Ascending aorta (tissue), 2 donors: ENCODE results near the gene SLIT3. TPM values are rescaled to one million over a fixed set of nuclear protein-coding genes. Genes with fewer than 3 reads are reported as not detected.

Experiments
- DNase-seq, 2 donors: peaks; one replicate each; pipeline ENCODE4 v3.0.0-alpha.2; 2019; ENCODE audit warnings: low spot score in 2 of 2
- H3K27ac ChIP-seq, 2 donors: fragments of 200-600 bp; sonication (generic); one replicate each; pipeline ENCODE4 v1.5.1; 2016 to 2017; ENCODE audit warnings: mild to moderate bottlenecking in 1 of 2
- H3K27me3 ChIP-seq: fragments of 200-600 bp; sonication (generic); one replicate; pipeline ENCODE4 v1.5.1; 2017
- H3K36me3 ChIP-seq, 2 donors: fragments of 200-600 bp; sonication (generic); one replicate each; pipeline ENCODE4 v1.5.1; 2016
- H3K4me1 ChIP-seq, 2 donors: fragments of 200-600 bp; sonication (generic); one replicate each; pipeline ENCODE4 v1.5.1; 2016 to 2017; ENCODE audit warnings: mild to moderate bottlenecking in 1 of 2
- H3K4me3 ChIP-seq, 2 donors: fragments of 200-600 bp; sonication (generic); one replicate each; pipeline ENCODE4 v1.5.1; 2016 to 2017; ENCODE audit warnings: mild to moderate bottlenecking in 1 of 2
- H3K9me3 ChIP-seq, 2 donors: fragments of 200-600 bp; sonication (generic); one replicate each; pipeline ENCODE4 v1.5.1; 2016
- intact Hi-C: fragments of 100-400 bp; cut with DNase I; formaldehyde crosslinking; loops from one replicate; pipeline ENCODE4 v1.15.1; 2023
- total RNA-seq: library from RNA; depleted of rRNA; stranded (reverse); fragments of >200 nt; gene quantifications from one replicate; pipeline ENCODE4 v1.1.0, GENCODE V29; 2016
- TF ChIP-seq, protein P1 (sequence below), 3 experiments: fragments of 200-600 bp in 2 of 3; fragments of 450-650 bp in 1 of 3; sonication (generic) in 2 of 3; IDR thresholded peaks; one replicate each; pipeline ENCODE4 v1.5.1; 2016 to 2019; ENCODE audit warnings: antibody characterized with exemption in 3 of 3, mild to moderate bottlenecking in 1 of 3, moderate library complexity in 1 of 3

The SLIT3 gene
- total RNA-seq, 1 donor from 2014 or later, result 128 TPM

GRCh38 chr5:168734620-168735300 is 566.2 kb downstream of the SLIT3 start:
- no peaks in the 10 kb centered on the region for H3K9me3 ChIP-seq
- peaks cover 16 to 19% of the 10 kb centered on the region in 2 donors for H3K4me1 ChIP-seq
- DNase-seq, result peak; percentile 32 to 89
- TF ChIP-seq, protein P1, sequence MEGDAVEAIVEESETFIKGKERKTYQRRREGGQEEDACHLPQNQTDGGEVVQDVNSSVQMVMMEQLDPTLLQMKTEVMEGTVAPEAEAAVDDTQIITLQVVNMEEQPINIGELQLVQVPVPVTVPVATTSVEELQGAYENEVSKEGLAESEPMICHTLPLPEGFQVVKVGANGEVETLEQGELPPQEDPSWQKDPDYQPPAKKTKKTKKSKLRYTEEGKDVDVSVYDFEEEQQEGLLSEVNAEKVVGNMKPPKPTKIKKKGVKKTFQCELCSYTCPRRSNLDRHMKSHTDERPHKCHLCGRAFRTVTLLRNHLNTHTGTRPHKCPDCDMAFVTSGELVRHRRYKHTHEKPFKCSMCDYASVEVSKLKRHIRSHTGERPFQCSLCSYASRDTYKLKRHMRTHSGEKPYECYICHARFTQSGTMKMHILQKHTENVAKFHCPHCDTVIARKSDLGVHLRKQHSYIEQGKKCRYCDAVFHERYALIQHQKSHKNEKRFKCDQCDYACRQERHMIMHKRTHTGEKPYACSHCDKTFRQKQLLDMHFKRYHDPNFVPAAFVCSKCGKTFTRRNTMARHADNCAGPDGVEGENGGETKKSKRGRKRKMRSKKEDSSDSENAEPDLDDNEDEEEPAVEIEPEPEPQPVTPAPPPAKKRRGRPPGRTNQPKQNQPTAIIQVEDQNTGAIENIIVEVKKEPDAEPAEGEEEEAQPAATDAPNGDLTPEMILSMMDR (IDR thresholded peaks at IDR 0.05), result no peak
- H3K27me3 ChIP-seq, result no peaks in the 10 kb centered on the region
- H3K27ac ChIP-seq, result peak overlapping the region; percentile 76 to 82
- intact Hi-C loops, result loop anchor here (2.0 kb wide), 1 partner anchor 22 kb away; no protein-coding TSS in a partner anchor
- H3K4me3 ChIP-seq, result no peak overlapping the region
- no peaks in the 10 kb centered on the region for H3K36me3 ChIP-seq

GRCh38 chr5:168734119-168734518 is 566.8 kb downstream of the SLIT3 start:
- Histone ChIP-seq H3K36me3 (no peaks in the 10 kb centered on the region), H3K4me1 (peaks cover 16 to 19% of the 10 kb centered on the region in 2 donors), H3K27me3 (no peaks in the 10 kb centered on the region), H3K27ac (peak overlapping the region; percentile 69 to 82), H3K9me3 (no peaks in the 10 kb centered on the region), H3K4me3 (no peak overlapping the region)
- no peak for DNase-seq
- TF ChIP-seq, protein P1 (IDR thresholded peaks at IDR 0.05), result no peak
- intact Hi-C loops, result loop anchor here (2.0 kb wide), 1 partner anchor 21 kb away; no protein-coding TSS in a partner anchor

DNA sequence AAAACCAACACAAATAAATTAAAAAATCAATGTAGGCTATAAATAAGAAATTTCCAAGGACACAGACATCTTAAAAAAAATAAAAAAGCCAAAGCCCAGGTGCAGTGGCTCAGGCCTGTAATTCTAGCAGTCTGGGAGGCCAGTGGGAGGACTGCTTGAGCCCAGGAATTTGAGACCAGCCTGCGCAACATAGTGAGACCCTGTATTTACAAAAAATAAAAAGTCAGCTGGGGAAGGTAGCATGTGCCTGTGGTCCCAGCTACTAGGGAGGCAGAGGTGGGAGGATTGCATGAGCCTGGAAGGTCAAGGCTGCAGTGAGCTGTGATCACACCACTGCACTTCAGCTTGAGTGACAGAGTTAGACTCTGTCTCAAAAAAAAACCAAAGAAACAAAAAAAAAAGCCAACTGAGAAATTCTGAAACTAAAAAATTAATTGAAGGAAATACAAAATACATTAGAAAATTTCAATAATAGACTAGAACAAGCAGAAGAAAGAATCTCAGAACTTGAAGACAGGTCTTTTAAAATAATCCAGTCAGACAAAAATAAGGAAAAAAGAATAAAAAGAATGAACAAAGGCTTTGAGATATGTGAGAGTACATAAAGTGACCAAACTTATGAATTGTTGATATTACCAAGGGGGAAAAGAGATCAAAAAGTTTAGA is 572.3 kb downstream of the SLIT3 start:
- DNase-seq, result no peak
- Histone ChIP-seq H3K36me3 (no peaks in the 10 kb centered on the region), H3K4me3 (no peak overlapping the region), H3K27ac (no peak overlapping the region), H3K9me3 (peaks cover 4% of the 10 kb centered on the region in 2 donors), H3K4me1 (no peaks in the 10 kb centered on the region), H3K27me3 (no peaks in the 10 kb centered on the region)
- intact Hi-C loops, result no loop called here
- TF ChIP-seq, protein P1 (IDR thresholded peaks at IDR 0.05), result no peak

DNA sequence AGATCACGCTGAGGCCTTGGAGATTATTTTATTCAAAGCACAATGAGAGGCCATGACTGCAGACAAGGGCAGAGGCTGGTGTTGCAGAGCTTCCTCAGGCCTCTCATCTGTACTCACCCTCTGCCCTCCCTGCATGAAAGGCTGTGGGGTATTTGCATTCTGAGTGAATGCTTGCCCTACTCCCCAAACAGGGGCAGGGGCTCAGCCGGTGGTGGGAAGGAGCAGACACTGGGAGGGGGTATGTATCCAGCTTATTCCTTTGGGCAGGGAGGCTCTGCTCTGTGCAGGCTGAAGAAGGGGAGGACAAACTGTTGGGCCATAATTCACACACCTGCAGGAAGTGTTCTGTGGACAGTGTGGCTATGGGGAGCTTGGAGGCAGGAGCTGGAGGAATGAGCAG is 573.4 kb downstream of the SLIT3 start:
- H3K9me3 ChIP-seq, result peaks cover 4% of the 10 kb centered on the region in 2 donors
- no peak for DNase-seq
- H3K4me3 ChIP-seq, result no peak overlapping the region
- no peaks in the 10 kb centered on the region for H3K4me1 ChIP-seq
- TF ChIP-seq, protein P1 (IDR thresholded peaks at IDR 0.05), result no peak
- H3K27ac ChIP-seq, result no peak overlapping the region
- intact Hi-C loops, result no loop called here
- H3K36me3 ChIP-seq, result peaks cover 0 to 2% of the 10 kb centered on the region in 2 donors
- no peaks in the 10 kb centered on the region for H3K27me3 ChIP-seq

- Histone ChIP-seq H3K27ac (no peak overlapping the region), H3K4me3 (no peak overlapping the region), H3K9me3 (peaks cover 4% of the 10 kb centered on the region in 2 donors), H3K36me3 (peaks cover 6 to 10% of the 10 kb centered on the region in 2 donors), H3K4me1 (no peaks in the 10 kb centered on the region), H3K27me3 (no peaks in the 10 kb centered on the region)
- TF ChIP-seq, protein P1 (IDR thresholded peaks at IDR 0.05), result no peak
- intact Hi-C loops, result no loop called here
- DNase-seq, result no peak
Observed at GRCh38 chr5:168726342-168726741, 574.6 kb downstream of the SLIT3 start.
